K562 (cell line): ENCODE results near the gene CELSR1. TPM values are rescaled to one million over a fixed set of nuclear protein-coding genes. Genes with fewer than 3 reads are reported as not detected.

Source experiments
- ATAC-seq: fragments of 200-7000 bp; cut with Tn5 transposase; 3 replicates; pipeline ENCODE4 v1.9.1; 2020; ENCODE audit warnings: moderate library complexity
- BruUV-seq: library from RNA; stranded (reverse); fragments of 400-500 nt; replicated peaks from 2 replicates; lab custom pipeline; 2021; lab: Mats Ljungman, UMichigan
- CTCF ChIA-PET: fragments of 300-600 bp; formaldehyde crosslinking; extraction: SDS; loops from one replicate; lab custom pipeline; 2021; ENCODE audit warnings: low intra/inter-chr PET ratio; lab: Yijun Ruan, JAX
- POLR2A ChIA-PET: fragments of 300-600, 350-650 bp; sonication (Branson Sonifier 250); formaldehyde crosslinking; extraction: SDS; loops from one replicate; lab custom pipeline; 2021; ENCODE audit warnings: antibody characterized with exemption, inconsistent platforms; lab: Yijun Ruan, JAX
- DNase-seq, 4 experiments: peaks; one replicate each; pipeline versions ENCODE4 v3.0.0 to v3.0.0-alpha.2; 2011 to 2018; ENCODE audit warnings: low spot score in 3 of 4, mixed read lengths in 3 of 4; ENCODE audit errors: extremely low read depth in 1 of 4
- FAIRE-seq: peaks from 2 replicates; lab custom pipeline; 2011; peaks lifted over from hg19 to GRCh38; lab: Jason Lieb, UNC
- H2AFZ ChIP-seq: 2 replicates; pipeline ENCODE4 v1.6.0; 2011; ENCODE audit warnings: low read depth, low read length, control low read depth, inconsistent platforms
- H3K27ac ChIP-seq: fragments of 200-600 bp; 3 replicates; pipeline ENCODE4 v1.8.0; 2011; ENCODE audit warnings: low read depth, mild to moderate bottlenecking, control low read depth, inconsistent platforms, low read length, moderate library complexity, mixed read lengths; ENCODE audit errors: extremely low read depth
- H3K27me3 ChIP-seq, 2 experiments: fragments of 300-600 bp in 1 of 2; 2 replicates in 1 of 2; 3 replicates in 1 of 2; pipeline versions ENCODE4 v1.6.0 to v1.8.0; 2011; ENCODE audit warnings: inconsistent platforms in 2 of 2, low read length in 2 of 2, mild to moderate bottlenecking in 1 of 2, mixed read lengths in 1 of 2, moderate library complexity in 1 of 2; ENCODE audit not compliant: control insufficient read depth in 2 of 2, insufficient read depth in 2 of 2
- H3K36me3 ChIP-seq: fragments of 300-600 bp; 3 replicates; pipeline ENCODE4 v1.8.0; 2011; ENCODE audit warnings: mild to moderate bottlenecking, low read length, inconsistent platforms; ENCODE audit not compliant: control insufficient read depth, insufficient read depth
- H3K4me1 ChIP-seq, 2 experiments: fragments of 200-600 bp in 1 of 2; replicated peaks in 1 of 2; 2 replicates in 1 of 2; 3 replicates in 1 of 2; pipeline versions ENCODE4 v1.5.1 to v1.8.0; 2011; ENCODE audit warnings: inconsistent platforms in 2 of 2, low read length in 2 of 2, mild to moderate bottlenecking in 1 of 2, mixed read lengths in 1 of 2, moderate library complexity in 1 of 2; ENCODE audit not compliant: control insufficient read depth in 2 of 2, insufficient read depth in 2 of 2
- H3K4me2 ChIP-seq: 2 replicates; pipeline ENCODE4 v1.6.1; 2011; ENCODE audit warnings: low read length, control low read depth, inconsistent platforms, mixed read lengths; ENCODE audit not compliant: insufficient read depth
- H3K4me3 ChIP-seq: fragments of 200-600 bp; sonication (generic), shearing (Covaris generic); 2 replicates; pipeline ENCODE4 v1.5.1; 2016; ENCODE audit warnings: control low read depth, inconsistent platforms
- H3K79me2 ChIP-seq: fragments of 200-600 bp; 3 replicates; pipeline ENCODE4 v1.8.0; 2011; ENCODE audit warnings: low read length, inconsistent platforms; ENCODE audit not compliant: control insufficient read depth, insufficient read depth
- H3K9ac ChIP-seq, 2 experiments: 2 replicates each; pipeline versions ENCODE4 v1.6.0 to v1.6.1; 2011; ENCODE audit warnings: low read depth in 2 of 2, low read length in 2 of 2, control low read depth in 1 of 2, inconsistent platforms in 1 of 2, mild to moderate bottlenecking in 1 of 2, mixed read lengths in 1 of 2; ENCODE audit not compliant: insufficient read depth in 1 of 2
- H3K9me1 ChIP-seq: one replicate; pipeline ENCODE4 v1.6.0; 2011; ENCODE audit warnings: inconsistent platforms, mild to moderate bottlenecking, low read length, moderate library complexity; ENCODE audit not compliant: control insufficient read depth, insufficient read depth
- H3K9me3 ChIP-seq: replicated peaks from 2 replicates; pipeline ENCODE4 v1.5.1; 2011; ENCODE audit warnings: low read depth, low read length, inconsistent platforms; ENCODE audit not compliant: control insufficient read depth, insufficient read depth
- H4K20me1 ChIP-seq: replicated peaks from 2 replicates; pipeline ENCODE4 v1.6.1; 2011; ENCODE audit warnings: low read length, inconsistent platforms, mixed read lengths; ENCODE audit not compliant: control insufficient read depth, insufficient read depth
- HDAC3 ChIP-seq: fragments of 450-650 bp; IDR thresholded peaks from 2 replicates; pipeline ENCODE4 v1.6.1; 2018; ENCODE audit warnings: borderline replicate concordance, mild to moderate bottlenecking, moderate library complexity; ENCODE audit not compliant: partially characterized antibody
- HNRNPK ChIP-seq: fragments of 200-400 bp; formaldehyde crosslinking; IDR thresholded peaks from one replicate; pipeline ENCODE4 v1.6.1; 2018; ENCODE audit warnings: mild to moderate bottlenecking, low read depth, low read length; ENCODE audit not compliant: poor library complexity, severe bottlenecking
- ZFP91 ChIP-seq: sonication (generic); formaldehyde crosslinking; IDR thresholded peaks from 2 replicates; pipeline ENCODE4 v1.8.0; 2022; ENCODE audit warnings: mild to moderate bottlenecking, missing genetic modification reagents
- ZNF174 ChIP-seq: fragments of 250-450 bp; sonication (Bioruptor Pico); IDR thresholded peaks from 2 replicates; pipeline ENCODE4 v1.4.0; 2020; ENCODE audit warnings: mild to moderate bottlenecking
- ZNF232 ChIP-seq: sonication (generic); formaldehyde crosslinking; IDR thresholded peaks from 2 replicates; pipeline ENCODE4 v1.8.0; 2022; ENCODE audit warnings: mild to moderate bottlenecking, missing genetic modification reagents
- WGBS: fragments of 100-300 bp; shearing (Covaris generic); methylation state at CpG from one replicate; pipeline ENCODE4 v1.1.6; 2016; ENCODE audit warnings: low coverage, mixed read lengths; ENCODE audit not compliant: insufficient coverage; ENCODE audit errors: missing lambda C conversion rate; 5-methylcytosine and 5-hydroxymethylcytosine counted together
- in situ Hi-C: fragments of 300-500 bp; cut with MboI; formaldehyde crosslinking; loops from 4 replicates; pipeline ENCODE4 v1.15.0; 2018; ENCODE audit warnings: inconsistent platforms, mixed read lengths
- intact Hi-C: fragments of 100-400 bp; cut with micrococcal nuclease; formaldehyde crosslinking; loops from 2 replicates; pipeline ENCODE4 v1.14.2; 2022
- polyA plus RNA-seq, 8 experiments: library from polyadenylated mRNA; depleted of rRNA in 4 of 8; stranded (reverse) in 5 of 8; unstranded in 3 of 8; fragments of >200 nt; fragmentation: Nextera tagmentation in 2 of 8; fragmentation: Illumina TruSeq in 1 of 8; extraction: Ambion mirVana in 2 of 8; extraction: Trizol in 1 of 8; gene quantifications; 2 replicates each; pipeline versions ENCODE4 v1.2.1 to v1.2.3, GENCODE V29; 2011 to 2014; ENCODE audit warnings: inconsistent platforms in 1 of 8, missing spikeins in 1 of 8
- total RNA-seq, 7 experiments: library from RNA; depleted of rRNA in 6 of 7; stranded (reverse); fragments of >200 nt in 6 of 7; fragmentation: Illumina TruSeq in 2 of 7; extraction: Trizol in 2 of 7; gene quantifications; 2 replicates each; pipeline versions ENCODE4 v1.2.1 to v1.2.3, GENCODE V29; 2011 to 2021; ENCODE audit warnings: low replicate concordance in 1 of 7

The CELSR1 gene
- total and polyA plus RNA-seq, 9 of the 15 experiments (the other 6 are each of a cell fraction or from before 2014, with no cell fraction given) = under 0.01 to 0.09 TPM; not detected in 7

- Histone ChIP-seq H3K9ac (no peak overlapping the region), H4K20me1 (no peaks in the 10 kb centered on the region), H3K9me1 (no peaks in the 10 kb centered on the region), H3K27me3 (no peaks in the 10 kb centered on the region), H3K79me2 (no peaks in the 10 kb centered on the region), H3K4me1 (no peaks in the 10 kb centered on the region), H3K4me2 (no peak overlapping the region), H2AFZ (no peak overlapping the region), H3K27ac (no peak overlapping the region), H3K4me3 (no peak overlapping the region), H3K9me3 (no peaks in the 10 kb centered on the region), H3K36me3 (peaks cover 52% of the 10 kb centered on the region; the same call in 2 of the 3 replicates)
- no peak for ATAC-seq
- intact Hi-C loops = no loop called here
- FAIRE-seq = no peak
- ChIA-PET POLR2A (interaction anchor here (1.0 to 1.4 kb wide), 2 partner anchors 10 to 12 kb away, joined by 3 read pairs; no protein-coding TSS in a partner anchor), CTCF (no interaction called here)
- no TSS peak for BruUV-seq
- DNase-seq = no peak
- 97% methylated on average over 5 of the region's 19 CpGs for WGBS
- no peak for TF ChIP-seq ZFP91 (CRISPR knock-in tag)
- in situ Hi-C loops = loop anchor here (25.0 kb wide), 1 partner anchor 311 kb away; no protein-coding TSS in a partner anchor
These were observed 214.3 kb downstream of the CELSR1 start for GRCh38 chr22:46323162-46323561.

DNA sequence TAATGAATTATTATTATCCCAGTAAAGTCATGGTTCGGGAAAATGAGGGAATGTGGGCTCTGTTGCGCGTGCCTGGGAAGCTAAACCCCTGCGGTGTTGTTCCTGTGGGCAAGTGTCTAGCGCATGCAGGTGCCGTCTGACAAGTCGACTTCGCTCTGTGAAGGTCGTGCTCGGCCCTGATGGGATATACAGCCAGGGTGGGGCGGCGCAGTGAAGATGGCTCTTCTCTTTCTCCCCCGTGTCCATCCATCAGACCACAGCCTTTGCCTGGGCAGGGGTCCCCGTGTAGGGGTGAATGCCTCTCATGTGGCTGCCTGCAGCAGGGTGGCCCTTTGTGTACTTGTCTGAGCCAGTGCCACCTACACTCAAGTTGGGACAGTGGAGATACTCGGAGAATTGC, 214.7 kb downstream of the CELSR1 start:
- CTCF ChIA-PET = no interaction called here
- no peaks in the 10 kb centered on the region for H3K9me1 ChIP-seq
- H2AFZ ChIP-seq = no peak overlapping the region
- intact Hi-C loops (no loop called here), in situ Hi-C loops (loop anchor here (25.0 kb wide), 1 partner anchor 310 kb away; no protein-coding TSS in a partner anchor)
- H3K27ac ChIP-seq = no peak overlapping the region
- BruUV-seq = no TSS peak
- H3K27me3 ChIP-seq = no peaks in the 10 kb centered on the region
- DNase-seq (no peak), ATAC-seq (no peak), FAIRE-seq (no peak)
- no peaks in the 10 kb centered on the region for H3K9me3 ChIP-seq
- H3K9ac ChIP-seq = no peak overlapping the region
- H3K4me3 ChIP-seq = no peak overlapping the region
- POLR2A ChIA-PET = interaction anchor here (1.0 to 1.4 kb wide), 3 partner anchors 10 to 199 kb away, joined by 3 read pairs; no protein-coding TSS in a partner anchor
- no peaks in the 10 kb centered on the region for H4K20me1 ChIP-seq
- H3K4me2 ChIP-seq = no peak overlapping the region
- TF ChIP-seq ZNF232 (CRISPR knock-in tag) (no peak), ZNF174 (no peak), HDAC3 (no peak), HNRNPK (no peak)
- no peaks in the 10 kb centered on the region for H3K4me1 ChIP-seq
- peaks cover 54% of the 10 kb centered on the region; the same call in 2 of the 3 replicates for H3K36me3 ChIP-seq
- 89% methylated on average over 10 of the region's 15 CpGs for whole genome bisulfite sequencing
- no peaks in the 10 kb centered on the region for H3K79me2 ChIP-seq
